Activated CD4-positive, alpha-beta T cell treated with anti-CD3 and anti-CD28 coated beads for 1 hour (primary cell): Measurements from ENCODE around the gene RITA1.
"Not testable (repeated sequence)": the region's sequence is repeated elsewhere in the genome, so short reads cannot be mapped to it uniquely, and the experiment has no call there.

ENCODE experiments used
- DNase-seq: peaks from one replicate; pipeline ENCODE4 v3.0.0-alpha.2; 2020

The RITA1 gene

GRCh38 chr12:113204804-113205203 lies 19.3 kb downstream of the RITA1 start:
- DNase-seq: no peak

- not testable (repeated sequence) for DNase-seq
These were observed 21.3 kb downstream of the RITA1 start for GRCh38 chr12:113206802-113207201.

GRCh38 chr12:113207613-113208040 lies 22.1 kb downstream of the RITA1 start:
- no peak for DNase-seq

- DNase-seq: peak; percentile 19
These were observed 22.8 kb downstream of the RITA1 start for GRCh38 chr12:113208041-113208934.

- no peak for DNase-seq
These were observed 25.6 kb downstream of the RITA1 start for GRCh38 chr12:113211160-113211559.

GRCh38 chr12:113214895-113215400 lies 29.4 kb downstream of the RITA1 start:
- no peak for DNase-seq

GRCh38 chr12:113216027-113216426 lies 30.5 kb downstream of the RITA1 start:
- DNase-seq: no peak

GRCh38 chr12:113220593-113221180 lies 35.2 kb downstream of the RITA1 start:
- no peak for DNase-seq

GRCh38 chr12:113221181-113221996 lies 35.9 kb downstream of the RITA1 start, which contains the start of gene TPCN1:
Gene TPCN1 (plus strand): TSS chr12:113221464. CDS start chr12:113226853, 5,389 bp downstream.
- DNase-seq: peak; percentile 98

- no peak for DNase-seq
These were observed 36.6 kb downstream of the RITA1 start for GRCh38 chr12:113221997-113222729.

GRCh38 chr12:113222730-113223531 lies 37.4 kb downstream of the RITA1 start:
- no peak for DNase-seq

GRCh38 chr12:113224955-113225354 lies 39.4 kb downstream of the RITA1 start:
- DNase-seq: no peak

- no peak for DNase-seq
These were observed 41.4 kb downstream of the RITA1 start for GRCh38 chr12:113226696-113227568.

GRCh38 chr12:113227686-113228391 lies 42.3 kb downstream of the RITA1 start:
- DNase-seq: no peak

GRCh38 chr12:113228394-113229028 lies 43.0 kb downstream of the RITA1 start:
- DNase-seq: no peak

GRCh38 chr12:113230315-113231234 lies 45.1 kb downstream of the RITA1 start:
- no peak for DNase-seq

- no peak for DNase-seq
These were observed 45.9 kb downstream of the RITA1 start for GRCh38 chr12:113231235-113232088.
